Stomach smooth muscle (tissue), 2 donors: Measurements from ENCODE around the gene GLS.

ENCODE experiments used
- H3K27ac ChIP-seq: one replicate; pipeline ENCODE4 v1.7.0; 2013; ENCODE audit warnings: mild to moderate bottlenecking, low read length, inconsistent platforms
- H3K27me3 ChIP-seq, 2 donors: one replicate each; pipeline ENCODE4 v1.7.0; 2013; ENCODE audit warnings: low read length in 2 of 2; ENCODE audit not compliant: insufficient read depth in 2 of 2, control insufficient read depth in 1 of 2
- H3K36me3 ChIP-seq, 2 donors: one replicate each; pipeline ENCODE4 v1.7.0; 2013; ENCODE audit warnings: low read length in 2 of 2; ENCODE audit not compliant: control insufficient read depth in 2 of 2, insufficient read depth in 2 of 2
- H3K4me1 ChIP-seq: one replicate; pipeline ENCODE4 v1.7.0; 2013; ENCODE audit warnings: low read length; ENCODE audit not compliant: control insufficient read depth, insufficient read depth
- H3K4me3 ChIP-seq, 2 donors: one replicate each; pipeline ENCODE4 v1.7.0; 2013; ENCODE audit warnings: low read length in 2 of 2
- H3K9ac ChIP-seq, 2 donors: one replicate each; pipeline ENCODE4 v1.7.0; 2013; ENCODE audit warnings: low read length in 2 of 2, mild to moderate bottlenecking in 1 of 2
- H3K9me3 ChIP-seq, 2 donors: one replicate each; pipeline ENCODE4 v1.7.0; 2013; ENCODE audit warnings: low read length in 2 of 2; ENCODE audit not compliant: control insufficient read depth in 2 of 2
- donor health status: healthy.
- donor health status: Pancreatic carcinoma.

The GLS gene

DNA sequence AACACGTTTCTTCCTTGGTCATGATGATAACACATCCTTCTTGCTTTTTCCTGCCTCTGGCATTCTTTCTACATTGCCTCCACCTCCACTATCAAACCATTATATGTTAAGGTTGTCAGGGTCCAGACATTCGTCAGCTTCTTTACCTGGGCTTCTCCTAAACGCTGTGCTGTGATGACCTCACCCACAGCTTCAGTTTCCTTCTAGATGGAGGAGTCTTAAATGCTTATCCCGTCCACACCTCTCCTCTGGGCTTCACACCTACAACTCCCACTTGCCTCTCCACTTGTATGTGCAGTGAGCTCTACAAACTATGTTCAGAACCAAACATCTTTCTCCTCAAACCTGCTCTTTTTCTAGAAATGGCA lies 134.0 kb downstream of the GLS start:
- Histone ChIP-seq H3K4me1 (peaks cover 24% of the 10 kb centered on the region), H3K9me3 (no peaks in the 10 kb centered on the region), H3K27me3 (no peaks in the 10 kb centered on the region), H3K27ac (peak overlapping the region; percentile 86), H3K9ac (peak overlapping the region; percentile 80), H3K36me3 (peaks cover 1 to 11% of the 10 kb centered on the region in 2 donors), H3K4me3 (peak overlapping the region; percentile 85 to 99)
